NCI-H1092 treated with DMSO at 0.1 percent for 48 hours (cell line): Measurements from ENCODE around the gene NELFB.
"Not testable (repeated sequence)": the region's sequence is repeated elsewhere in the genome, so short reads cannot be mapped to it uniquely, and the experiment has no call there.

Experiments used
- DNase-seq: peaks from one replicate; lab custom pipeline; 2025; lab: John Stamatoyannopoulos, UW

NELFB gene

DNA sequence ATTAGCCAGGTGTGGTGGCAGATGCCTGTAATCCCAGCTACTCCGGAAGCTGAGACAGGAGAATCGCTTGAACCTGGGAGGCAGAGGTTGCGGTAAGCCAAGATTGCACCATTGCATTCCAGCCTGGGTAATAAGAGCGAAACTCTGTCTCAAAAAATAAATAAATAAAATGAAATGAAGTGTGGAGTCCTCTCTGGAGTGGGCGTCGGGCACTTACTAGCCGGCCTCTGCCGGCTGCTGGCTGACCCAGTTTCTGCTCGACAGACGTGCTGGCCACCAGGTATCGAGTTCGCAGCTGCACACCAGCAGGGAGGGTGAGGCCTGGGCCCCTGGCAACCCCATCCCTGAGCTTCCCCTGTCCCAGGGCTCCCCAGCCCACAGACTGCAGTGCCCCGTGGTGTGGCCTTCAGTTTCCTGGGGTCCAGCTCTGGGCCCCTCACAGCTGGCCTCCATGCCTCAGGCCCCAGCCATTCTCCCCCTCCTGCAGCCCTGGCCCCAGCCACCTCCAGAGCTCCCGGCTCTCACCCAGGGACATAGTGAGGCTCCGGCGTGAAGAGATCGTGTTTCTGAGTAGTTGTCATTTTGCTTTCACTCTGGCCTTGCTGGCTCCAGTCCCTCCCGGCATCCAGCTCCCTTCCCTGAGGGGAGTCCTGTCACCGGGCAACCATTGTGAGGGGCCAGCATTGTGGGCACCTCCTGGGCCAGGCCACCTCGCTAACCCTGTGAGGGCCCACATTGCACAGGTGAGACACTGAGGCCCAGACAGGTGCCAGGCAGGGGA is 7.8 kb upstream of the NELFB start:
- peak; percentile 29 for DNase-seq

DNA sequence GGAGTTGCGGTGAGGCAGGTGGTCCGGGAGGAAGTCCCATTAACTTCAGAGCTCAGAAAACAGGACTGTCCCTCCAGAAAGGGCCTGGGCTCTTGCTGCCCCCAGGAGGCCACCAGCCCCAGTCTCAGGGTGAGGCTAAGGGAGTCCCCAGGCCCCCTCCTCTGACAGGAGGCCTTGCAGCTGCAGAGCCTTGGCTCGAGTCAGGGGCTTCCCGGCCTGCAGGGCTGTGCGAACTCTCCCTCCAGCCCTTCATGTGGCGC is 7.3 kb upstream of the NELFB start:
- DNase-seq: no peak

DNA sequence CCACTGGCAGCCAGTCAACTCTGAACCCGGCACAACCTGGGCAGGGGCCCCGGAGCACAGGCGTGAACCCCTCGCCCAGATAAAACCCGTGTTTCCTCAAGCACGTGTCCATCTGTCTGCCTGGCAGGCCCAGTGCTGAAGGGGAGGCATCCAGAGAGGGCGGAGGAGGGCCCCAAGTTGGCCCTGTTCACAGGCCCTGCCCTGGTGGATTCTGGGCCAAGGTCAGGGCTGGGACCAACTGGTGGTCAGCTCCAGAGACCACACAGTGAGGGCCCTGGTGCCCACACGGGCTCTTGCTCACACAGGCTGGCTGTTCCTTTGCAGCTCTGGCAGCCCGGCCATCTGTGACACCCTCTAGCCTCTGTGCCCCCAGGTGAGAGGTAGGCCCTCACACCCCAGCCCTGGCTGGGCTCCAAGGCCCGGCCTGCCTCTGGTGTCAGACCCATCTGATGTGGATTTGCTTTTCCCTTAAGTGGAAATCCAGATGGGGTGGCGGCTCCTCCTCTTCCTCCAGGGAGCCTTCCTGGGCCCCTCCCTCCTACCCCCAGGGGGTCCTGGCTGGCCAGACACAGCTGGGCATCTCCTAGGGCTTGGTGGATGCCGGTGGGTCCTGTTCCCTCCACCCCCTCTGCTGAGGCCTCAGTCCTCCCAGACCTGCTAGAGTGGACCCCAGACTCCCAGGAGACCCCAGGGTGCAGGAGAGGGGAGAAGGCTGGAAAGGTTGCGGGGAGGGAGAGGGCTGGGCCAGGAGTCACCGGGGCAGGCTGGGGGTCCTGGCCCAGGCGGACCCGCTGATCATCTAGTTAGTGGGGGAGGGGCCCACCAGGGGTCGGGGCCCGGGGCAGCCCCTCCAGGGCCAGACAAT is 4.6 kb upstream of the NELFB start:
- no peak for DNase-seq

DNA sequence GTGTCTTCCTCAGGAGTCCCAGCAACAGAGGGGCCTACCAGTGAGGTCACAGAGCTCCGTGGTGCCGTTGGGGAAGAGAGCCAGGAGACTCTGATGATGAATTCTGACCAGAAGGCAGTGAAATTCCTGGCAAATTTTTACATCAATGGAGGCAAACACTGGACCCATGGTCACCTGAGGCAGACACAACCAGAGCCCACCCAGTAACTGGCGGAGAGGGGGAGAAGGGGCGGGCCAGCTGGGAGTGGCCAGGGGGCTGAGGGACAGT is 4.0 kb upstream of the NELFB start, which contains the start of gene STPG3:
Gene STPG3 (plus strand): TSS at position 93 of the 268 bp plus-strand sequence. CDS start 1 bp downstream, at position 94.
- DNase-seq: no peak

DNA sequence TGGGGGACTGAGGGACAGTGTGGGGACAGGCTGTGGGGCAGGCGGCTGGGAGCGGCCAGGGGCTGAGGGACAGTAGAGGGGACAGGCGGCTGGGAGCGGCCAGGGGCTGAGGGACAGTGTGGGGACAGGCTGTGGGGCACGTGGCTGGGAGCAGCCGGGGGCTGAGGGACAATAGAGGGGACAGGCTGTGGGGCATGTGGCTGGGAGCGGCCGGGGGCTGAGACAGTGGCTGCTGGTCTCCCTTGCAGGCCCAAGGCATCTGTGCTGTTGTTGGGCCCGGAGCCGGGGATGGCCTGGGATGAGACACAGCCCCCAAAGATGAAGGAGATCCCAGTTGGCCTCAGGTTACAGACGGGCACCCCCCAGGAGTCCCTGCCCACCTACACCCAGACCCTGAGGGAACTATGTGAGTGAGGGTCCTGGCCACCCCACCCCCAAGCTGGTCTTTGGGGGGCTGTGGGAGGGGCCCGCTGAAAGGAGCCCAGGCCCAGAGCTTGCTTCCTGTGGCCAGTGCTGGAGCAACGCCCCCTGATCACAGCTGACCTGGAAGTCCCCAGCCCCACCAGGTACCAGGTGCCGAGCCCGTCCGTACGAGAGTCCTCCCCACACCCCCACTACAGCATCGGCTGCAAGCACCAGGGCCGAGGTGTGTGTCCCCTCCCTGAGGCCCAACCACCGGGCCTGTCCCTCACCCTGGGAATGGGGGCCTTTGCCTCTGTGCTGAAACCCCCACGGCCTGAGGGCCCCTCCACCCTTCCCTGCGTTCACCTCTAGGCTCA is 3.4 kb upstream of the NELFB start:
- no peak for DNase-seq

DNA sequence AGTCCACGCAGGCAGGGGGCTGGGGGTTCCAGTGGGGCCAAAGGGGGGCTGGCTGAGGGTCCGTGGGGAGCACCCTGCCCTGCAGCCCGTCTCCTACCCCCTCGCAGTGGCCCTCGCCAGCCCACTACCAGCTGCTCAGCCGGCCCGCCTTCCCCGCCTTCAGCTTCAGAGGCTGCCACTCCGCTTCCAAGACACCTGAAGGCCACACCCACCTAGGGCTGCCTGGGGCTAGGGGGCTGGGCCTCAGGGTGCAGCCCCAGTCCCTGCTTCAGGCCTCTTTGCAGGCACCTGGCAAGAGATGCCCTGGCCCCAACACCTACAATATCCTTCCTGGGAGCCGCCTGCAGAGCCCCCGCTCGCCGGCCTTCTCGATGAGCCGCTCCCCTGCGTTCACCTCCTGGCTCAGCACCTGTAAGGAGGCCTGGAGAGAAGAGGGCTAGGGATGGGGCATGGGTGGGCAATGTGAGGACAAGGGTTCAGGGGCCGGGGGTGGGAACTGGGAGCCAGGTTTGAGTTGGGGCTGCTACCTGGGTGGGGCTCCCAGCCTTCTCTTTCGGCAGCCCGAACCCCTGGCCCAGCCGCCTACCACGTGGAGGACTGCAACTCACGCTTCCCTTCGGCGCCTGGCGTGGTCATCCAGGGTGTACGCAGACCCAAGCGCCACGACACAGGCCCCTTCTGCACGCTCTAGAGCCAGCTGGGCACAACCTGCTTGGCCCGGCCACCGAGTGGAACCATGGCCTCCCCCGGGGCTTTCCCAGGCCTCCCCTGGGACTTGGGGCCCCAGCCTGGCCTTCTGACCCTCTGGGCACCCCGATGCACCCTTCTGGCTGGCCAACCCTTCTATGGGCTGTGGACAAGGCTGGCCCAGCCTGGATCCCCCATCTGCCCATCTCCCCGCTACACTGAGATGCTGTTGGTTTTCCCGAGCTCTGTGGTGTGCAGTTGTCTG is 2.3 kb upstream of the NELFB start:
- no peak for DNase-seq

DNA sequence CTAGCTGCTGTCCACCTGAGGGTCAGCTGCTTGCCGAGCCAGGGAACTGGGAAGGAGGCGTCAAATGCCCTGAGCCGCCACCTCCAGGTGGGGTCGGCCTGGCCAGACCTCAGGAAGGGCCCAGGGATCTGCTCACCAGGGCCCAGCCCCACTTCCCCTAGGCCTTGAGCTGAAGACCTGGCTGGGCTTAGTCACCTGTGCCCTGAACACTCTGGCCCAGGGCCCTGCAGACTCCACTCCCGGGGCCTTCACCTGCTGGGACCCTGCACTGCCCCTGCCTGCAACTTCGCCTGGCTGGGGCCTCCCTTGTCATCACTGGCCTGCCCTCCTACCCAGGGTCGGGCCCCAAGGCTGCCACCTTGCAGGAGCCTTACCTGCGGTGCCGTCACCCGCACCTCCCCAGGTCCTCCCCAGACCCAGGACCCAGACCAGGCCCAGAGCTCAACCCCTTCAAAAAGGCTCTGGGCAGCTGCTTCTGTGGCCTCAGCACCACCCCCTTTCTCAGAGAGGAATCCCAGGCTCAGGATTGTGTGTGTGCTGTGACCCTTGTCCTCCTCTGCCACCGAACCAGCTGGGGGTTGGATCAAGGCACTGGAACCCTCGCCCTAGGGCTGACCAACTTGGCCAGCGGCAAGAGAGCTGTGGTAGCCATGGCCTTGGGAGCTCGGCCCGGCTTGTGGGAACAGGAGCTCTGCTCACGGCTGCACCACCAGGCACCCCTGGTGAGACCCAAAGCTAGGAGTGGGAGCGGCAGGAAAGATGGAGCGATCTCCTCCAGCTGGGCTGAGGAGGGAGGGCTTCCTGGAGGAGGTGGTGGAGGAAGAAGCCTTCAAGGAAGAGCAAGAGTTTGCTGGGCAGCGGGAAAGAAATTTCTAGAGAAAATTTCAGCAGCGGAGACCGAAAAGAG is 1.2 kb upstream of the NELFB start:
- no peak for DNase-seq

DNA sequence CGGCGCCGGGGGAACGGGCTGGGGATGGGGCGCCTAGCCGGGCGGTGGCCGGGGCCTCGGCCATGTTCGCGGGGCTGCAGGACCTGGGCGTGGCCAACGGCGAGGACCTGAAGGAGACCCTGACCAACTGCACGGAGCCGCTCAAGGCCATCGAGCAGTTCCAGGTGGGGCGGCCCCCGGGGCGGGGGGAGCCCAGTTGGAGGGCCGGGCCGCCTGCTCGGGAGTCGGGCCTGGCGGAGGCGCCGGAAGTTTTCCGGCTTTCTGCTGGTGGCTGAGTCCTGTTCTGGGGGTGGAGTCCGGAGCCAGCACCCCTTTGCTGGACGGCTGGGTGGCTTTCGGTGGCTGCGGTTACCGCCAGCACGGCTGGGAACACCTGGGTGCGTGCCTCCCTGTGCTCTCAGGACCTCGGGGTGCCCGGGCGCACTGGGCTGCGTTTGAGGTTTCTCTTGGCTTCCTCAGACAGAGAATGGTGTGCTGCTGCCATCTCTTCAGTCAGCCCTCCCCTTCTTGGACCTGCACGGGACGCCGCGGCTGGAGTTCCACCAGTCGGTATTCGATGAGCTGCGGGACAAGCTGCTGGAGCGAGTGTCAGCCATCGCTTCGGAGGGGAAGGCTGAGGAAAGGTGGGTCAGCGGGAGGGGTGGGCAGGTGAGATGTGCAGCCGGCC is 454 bp downstream of the NELFB start:
- no peak for DNase-seq

DNA sequence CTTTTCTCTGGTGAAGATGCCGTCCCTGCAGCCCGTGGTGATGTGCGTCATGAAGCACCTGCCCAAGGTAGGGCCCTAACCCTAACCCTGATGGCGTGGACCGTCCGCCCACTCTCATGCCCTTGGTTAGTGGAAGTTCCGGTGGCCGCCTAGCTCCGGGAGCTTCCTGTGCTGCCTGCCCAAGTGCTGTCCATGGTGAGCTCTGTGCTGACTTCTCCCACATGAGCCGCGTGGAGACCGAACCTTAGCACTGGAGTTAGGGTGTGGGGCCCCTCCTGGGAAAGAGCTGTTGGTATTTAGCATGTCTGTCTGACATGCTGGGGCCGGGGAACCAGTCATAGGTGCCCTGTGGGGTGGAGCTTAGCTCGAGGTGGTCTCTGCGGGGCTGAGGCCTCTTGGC is 1.2 kb downstream of the NELFB start:
- no peak for DNase-seq

DNA sequence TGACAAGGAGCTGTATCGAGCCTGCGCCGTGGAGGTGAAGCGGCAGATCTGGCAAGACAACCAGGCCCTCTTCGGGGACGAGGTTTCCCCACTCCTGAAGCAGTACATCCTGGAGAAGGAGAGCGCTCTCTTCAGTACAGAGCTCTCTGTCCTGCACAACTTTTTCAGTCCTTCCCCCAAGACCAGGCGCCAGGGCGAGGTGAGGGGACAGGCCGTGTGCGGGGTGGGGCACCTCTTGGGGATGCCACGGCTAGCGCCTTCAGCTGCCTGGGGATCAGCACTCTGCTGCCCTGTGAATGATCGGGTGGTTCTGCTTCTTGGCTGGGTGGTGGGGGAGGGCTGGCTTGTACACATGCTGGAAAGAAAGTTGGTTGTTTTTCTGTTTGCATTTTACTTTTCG is 1.7 kb downstream of the NELFB start:
- no peak for DNase-seq

DNA sequence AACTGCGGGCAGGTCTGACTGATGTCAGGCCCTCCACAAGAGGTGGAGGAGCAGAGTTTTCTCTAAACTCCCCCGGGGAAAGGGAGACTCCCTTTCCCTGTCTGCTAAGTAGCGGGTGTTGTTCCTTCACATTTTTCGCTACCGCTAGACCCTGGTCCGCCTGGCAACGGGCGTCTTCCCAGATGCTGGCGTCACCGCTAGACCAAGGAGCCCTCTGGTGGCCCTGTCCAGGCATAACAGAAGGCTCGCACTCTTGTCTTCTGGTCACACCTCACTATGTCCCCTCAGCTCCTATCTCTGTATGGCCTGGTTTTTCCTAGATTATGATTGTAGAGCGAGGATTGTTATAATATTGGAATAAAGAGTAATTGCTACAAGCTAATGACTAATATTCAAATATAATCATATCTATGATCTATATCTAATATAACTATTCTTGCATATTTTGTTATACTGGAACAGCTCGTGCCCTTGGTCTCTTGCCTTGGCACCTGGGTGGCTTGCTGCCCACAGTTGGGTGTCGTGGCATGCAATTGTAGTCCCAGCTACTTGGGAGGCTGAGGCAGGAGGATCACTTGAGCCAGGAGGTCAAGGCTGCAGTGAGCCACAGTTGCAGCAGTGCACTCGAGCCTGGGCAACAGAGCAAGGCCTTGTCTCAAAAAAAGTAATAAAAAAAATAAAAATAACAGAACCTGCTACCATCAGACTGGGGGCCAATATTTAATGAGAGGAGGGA is 7.2 kb downstream of the NELFB start:
- DNase-seq: not testable (repeated sequence)

DNA sequence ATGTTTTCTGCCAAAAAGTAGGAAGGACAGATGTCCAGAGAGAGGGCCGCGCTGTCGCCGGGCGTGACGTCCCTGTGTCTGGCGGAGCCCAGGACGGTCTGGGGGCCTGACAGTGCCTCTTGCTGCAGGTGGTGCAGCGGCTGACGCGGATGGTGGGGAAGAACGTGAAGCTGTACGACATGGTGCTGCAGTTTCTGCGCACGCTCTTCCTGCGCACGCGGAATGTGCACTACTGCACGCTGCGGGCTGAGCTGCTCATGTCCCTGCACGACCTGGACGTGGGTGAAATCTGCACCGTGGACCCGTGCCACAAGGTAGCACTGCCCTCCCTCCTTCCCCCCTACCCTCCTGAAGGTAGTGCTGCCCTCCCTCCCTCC is 7.8 kb downstream of the NELFB start:
- DNase-seq: no peak

DNA sequence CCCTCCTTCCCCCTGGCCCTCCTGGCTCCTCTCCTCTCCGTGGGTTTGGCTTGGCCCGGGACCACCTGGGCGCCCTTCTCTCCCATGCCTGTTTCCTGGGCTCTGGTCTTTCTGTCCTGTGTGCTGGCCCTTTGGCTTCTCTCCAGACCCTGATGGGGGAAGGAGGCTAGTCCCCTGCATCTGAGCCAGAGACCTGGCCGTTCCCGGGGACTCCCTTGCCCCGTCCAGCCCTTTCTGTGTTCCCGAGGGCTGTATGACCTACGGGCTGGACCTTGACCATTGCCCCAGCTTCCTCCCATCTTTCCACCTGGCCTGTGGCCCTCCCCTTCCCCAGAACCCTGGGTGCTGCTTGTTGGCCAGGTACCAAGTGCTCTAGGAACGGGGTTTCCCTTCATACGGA is 8.4 kb downstream of the NELFB start:
- no peak for DNase-seq

DNA sequence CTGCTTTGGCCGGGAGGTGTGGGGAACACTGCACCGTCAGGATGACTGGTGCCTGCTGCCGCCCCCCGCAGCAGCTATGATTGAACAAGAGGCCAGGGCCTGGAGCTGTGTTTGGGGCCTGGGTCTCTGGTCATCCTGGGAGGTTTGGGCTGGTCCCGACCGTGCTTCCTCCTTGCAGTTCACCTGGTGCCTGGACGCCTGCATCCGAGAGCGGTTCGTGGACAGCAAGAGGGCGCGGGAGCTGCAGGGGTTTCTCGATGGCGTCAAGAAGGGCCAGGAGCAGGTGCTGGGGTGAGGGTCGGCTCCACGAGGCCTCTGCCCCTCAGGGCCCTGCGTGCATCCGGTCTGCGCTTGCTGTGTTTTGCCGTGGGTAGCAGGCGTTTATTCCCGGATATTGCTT is 8.9 kb downstream of the NELFB start:
- DNase-seq: no peak

DNA sequence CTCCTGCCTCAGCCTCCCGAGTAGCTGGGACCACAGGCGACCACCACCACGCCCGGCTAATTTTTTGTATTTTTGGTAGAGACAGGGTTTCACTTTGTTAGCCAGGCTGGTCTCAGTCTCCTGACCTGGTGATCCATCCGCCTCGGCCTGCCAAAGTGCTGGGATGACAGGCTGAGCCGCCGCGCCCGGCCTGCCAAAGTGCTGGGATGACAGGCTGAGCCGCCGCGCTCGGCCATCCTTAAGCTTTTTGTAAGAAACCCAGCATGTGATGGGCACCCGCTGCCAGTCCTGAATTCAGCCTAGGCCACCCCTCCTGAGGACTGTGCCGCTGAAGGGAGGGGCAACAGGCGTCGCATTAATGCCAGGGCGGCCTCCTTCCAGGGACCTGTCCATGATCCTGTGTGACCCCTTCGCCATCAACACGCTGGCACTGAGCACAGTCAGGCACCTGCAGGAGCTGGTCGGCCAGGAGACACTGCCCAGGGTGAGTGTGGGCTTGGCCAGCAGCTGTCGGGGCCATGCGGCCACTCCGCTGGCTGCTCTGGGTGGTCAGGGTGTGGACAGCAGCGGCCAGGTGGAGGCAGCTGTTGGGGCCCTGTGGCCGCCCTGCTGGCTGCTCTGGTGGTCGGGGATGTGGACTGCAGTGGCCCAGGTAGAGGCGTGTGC is 10.5 kb downstream of the NELFB start:
- no peak for DNase-seq

DNA sequence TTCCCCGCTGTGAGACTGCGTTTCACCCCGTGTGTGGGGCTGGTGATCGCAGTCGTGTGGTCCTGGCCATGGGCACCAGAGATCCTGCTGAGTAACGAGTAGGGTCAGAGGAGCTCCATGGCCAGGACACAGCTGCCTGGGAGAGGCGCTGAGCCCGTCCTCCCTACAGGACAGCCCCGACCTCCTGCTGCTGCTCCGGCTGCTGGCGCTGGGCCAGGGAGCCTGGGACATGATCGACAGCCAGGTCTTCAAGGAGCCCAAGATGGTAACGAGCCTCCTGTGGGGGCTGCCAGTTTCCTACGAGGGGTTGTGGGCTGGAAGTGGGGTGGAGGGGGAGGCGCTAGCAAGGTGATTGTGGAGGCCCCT is 11.0 kb downstream of the NELFB start:
- no peak for DNase-seq

DNA sequence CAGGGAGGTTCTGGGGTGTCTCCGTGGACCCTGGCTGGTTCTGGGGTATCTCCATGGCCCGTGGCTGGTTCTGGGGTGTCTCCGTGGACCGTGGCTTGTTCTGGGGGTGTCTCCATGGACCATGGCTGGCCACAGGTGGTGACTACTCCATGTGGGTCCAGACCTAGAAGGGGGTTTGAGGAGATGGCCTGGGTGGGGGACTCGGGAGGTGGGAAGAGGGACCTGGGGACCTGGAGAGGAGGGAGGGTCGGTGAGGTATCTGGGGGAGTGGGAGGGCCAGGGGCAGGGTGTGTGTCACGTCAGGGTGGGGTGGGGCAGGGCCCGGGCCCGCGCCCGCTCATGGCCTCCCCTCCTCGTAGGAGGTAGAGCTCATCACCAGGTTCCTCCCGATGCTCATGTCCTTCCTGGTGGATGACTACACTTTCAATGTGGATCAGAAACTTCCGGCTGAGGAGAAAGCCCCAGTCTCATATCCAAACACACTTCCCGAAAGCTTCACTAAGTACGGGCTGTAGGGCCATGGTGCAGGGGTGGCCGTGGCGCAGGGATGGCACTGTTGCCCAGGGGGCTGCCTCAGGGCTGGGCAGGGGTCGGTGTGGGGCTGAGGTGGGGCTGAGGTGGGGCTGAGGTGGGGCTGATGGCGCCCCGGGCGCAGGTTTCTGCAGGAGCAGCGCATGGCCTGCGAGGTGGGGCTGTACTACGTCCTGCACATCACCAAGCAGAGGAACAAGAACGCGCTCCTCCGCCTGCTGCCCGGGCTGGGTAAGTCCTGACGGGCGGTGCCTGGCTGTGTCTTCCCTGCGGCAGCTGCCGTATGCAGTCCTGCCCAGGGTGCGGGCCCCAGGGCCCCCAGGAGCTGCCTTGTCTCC is 11.7 kb downstream of the NELFB start:
- DNase-seq: no peak

DNA sequence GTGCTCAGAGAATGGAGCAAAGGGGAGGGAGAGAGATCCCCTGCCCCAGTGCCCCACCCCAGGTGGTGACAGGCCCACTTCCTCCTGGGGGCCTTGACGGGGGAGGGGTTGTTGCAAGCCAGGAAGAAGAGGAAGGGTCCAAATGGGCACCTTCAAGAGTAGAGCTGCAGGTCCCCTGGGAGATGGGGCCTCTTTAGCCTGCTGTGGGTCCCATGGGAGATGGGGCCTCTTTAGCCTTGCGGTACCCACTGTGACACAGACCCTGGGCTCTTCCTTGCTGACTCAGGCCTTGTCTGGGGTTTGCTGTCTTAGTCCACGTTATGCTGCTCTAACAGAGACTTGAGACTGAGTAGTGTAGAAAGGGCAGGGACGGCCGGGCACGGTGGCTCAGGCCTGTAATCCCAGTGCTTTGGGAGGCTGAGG is 12.8 kb downstream of the NELFB start:
- DNase-seq: no peak
